ENCODE measurements around the gene FAM114A2. TPM values are rescaled to one million over a fixed set of nuclear protein-coding genes. Genes with fewer than 3 reads are reported as not detected.

The FAM114A2 gene
- total RNA-seq, 6 donors from 2014 or later = 10.5 to 45.3 (median 17.1) TPM

GRCh38 chr5:154002093-154002492 is 36.6 kb downstream of the FAM114A2 start:
- Histone ChIP-seq H3K9me3 (no peaks in the 10 kb centered on the region), H3K27ac (peak overlapping the region; percentile 27 to 80 (median 48)), H3K4me3 (no peak overlapping the region), H3K36me3 (peaks cover 0 to 24% (median 0%) of the 10 kb centered on the region in 4 donors), H3K4me1 (peaks cover 0 to 15% (median 4%) of the 10 kb centered on the region in 4 donors), H3K27me3 (no peaks in the 10 kb centered on the region)
- DNase-seq = no peak
- peak; percentile 39 to 62 for ATAC-seq (ENCODE audit: low FRiP score in 2 of 2)
- TF ChIP-seq POLR2AphosphoS5 (IDR thresholded peaks at IDR 0.05) = peak; percentile 57 to 96
- no peak for TF ChIP-seq POLR2A (IDR thresholded peaks at IDR 0.05)
- TF ChIP-seq, protein P1, sequence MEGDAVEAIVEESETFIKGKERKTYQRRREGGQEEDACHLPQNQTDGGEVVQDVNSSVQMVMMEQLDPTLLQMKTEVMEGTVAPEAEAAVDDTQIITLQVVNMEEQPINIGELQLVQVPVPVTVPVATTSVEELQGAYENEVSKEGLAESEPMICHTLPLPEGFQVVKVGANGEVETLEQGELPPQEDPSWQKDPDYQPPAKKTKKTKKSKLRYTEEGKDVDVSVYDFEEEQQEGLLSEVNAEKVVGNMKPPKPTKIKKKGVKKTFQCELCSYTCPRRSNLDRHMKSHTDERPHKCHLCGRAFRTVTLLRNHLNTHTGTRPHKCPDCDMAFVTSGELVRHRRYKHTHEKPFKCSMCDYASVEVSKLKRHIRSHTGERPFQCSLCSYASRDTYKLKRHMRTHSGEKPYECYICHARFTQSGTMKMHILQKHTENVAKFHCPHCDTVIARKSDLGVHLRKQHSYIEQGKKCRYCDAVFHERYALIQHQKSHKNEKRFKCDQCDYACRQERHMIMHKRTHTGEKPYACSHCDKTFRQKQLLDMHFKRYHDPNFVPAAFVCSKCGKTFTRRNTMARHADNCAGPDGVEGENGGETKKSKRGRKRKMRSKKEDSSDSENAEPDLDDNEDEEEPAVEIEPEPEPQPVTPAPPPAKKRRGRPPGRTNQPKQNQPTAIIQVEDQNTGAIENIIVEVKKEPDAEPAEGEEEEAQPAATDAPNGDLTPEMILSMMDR (IDR thresholded peaks at IDR 0.05) = no peak
- TF ChIP-seq EP300 (IDR thresholded peaks at IDR 0.05) = peak; percentile 42 to 95 (median 66)
- 37 to 50% methylated on average over 4 of the region's 4 CpGs for WGBS, 2 donors

DNA sequence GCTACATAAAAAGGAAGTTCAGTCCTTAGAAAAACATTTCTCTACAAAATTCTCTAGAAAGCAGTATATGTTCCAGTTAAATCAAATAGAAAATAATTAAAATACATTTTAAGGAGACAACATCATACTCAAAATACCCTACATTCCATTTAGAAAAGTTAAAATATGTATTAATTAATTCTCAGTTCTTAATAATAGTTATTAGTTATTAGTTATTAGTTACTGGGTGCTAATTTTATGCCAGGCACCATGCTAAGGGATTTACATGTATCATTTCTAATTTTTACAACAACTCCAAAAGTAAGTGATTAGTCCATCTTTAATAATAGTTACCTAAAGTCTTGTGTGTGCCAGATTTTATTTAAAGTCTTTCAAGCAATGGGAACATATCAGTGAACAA is 38.0 kb downstream of the FAM114A2 start:
- no peaks in the 10 kb centered on the region for H3K9me3 ChIP-seq
- H3K4me1 ChIP-seq = peaks cover 0 to 15% (median 4%) of the 10 kb centered on the region in 4 donors
- peaks cover 0 to 36% (median 0%) of the 10 kb centered on the region in 4 donors for H3K36me3 ChIP-seq
- H3K4me3 ChIP-seq = no peak overlapping the region
- DNase-seq (no peak), ATAC-seq (ENCODE audit: low FRiP score in 2 of 2) (no peak)
- TF ChIP-seq EP300 (IDR thresholded peaks at IDR 0.05) (no peak), POLR2AphosphoS5 (IDR thresholded peaks at IDR 0.05) (no peak), POLR2A (IDR thresholded peaks at IDR 0.05) (no peak)
- TF ChIP-seq, protein P1 (IDR thresholded peaks at IDR 0.05) = no peak
- no peak overlapping the region for H3K27ac ChIP-seq
- H3K27me3 ChIP-seq = no peaks in the 10 kb centered on the region

GRCh38 chr5:153999995-154000394 is 38.7 kb downstream of the FAM114A2 start:
- TF ChIP-seq, protein P1 (IDR thresholded peaks at IDR 0.05) = no peak
- TF ChIP-seq POLR2AphosphoS5 (IDR thresholded peaks at IDR 0.05) (no peak), POLR2A (IDR thresholded peaks at IDR 0.05) (no peak), EP300 (IDR thresholded peaks at IDR 0.05) (no peak)
- ATAC-seq (ENCODE audit: low FRiP score in 2 of 2) = no peak
- no peak for DNase-seq
- WGBS, 2 donors = 90 to 96% methylated on average over 3 of the region's 3 CpGs
- Histone ChIP-seq H3K9me3 (no peaks in the 10 kb centered on the region), H3K4me3 (no peak overlapping the region), H3K4me1 (peaks cover 0 to 15% (median 4%) of the 10 kb centered on the region in 4 donors), H3K27me3 (no peaks in the 10 kb centered on the region), H3K36me3 (peaks cover 0 to 39% (median 0%) of the 10 kb centered on the region in 4 donors), H3K27ac (no peak overlapping the region)

DNA sequence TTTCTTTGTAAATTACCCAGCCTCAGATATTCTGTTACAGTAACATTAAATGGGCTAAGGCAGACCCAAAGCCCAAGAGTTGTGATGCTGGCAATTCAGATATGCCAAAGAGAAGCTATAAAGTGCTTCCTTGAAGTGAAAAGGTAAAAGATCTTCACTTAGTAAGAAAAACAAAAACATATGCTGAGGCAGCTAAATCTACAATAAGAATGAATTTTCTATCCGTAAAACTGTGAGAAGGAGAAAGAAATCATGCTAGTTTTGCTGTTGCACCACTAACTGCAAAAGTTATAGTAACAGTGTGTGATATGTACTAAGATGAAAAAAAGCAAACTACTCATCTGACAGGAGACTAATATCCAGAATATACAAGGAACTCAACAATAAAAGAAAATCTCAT is 39.9 kb downstream of the FAM114A2 start:
- Histone ChIP-seq H3K4me3 (no peak overlapping the region), H3K27ac (no peak overlapping the region), H3K36me3 (peaks cover 0 to 45% (median 3%) of the 10 kb centered on the region in 4 donors), H3K27me3 (no peaks in the 10 kb centered on the region), H3K4me1 (peaks cover 0 to 15% (median 4%) of the 10 kb centered on the region in 4 donors), H3K9me3 (no peaks in the 10 kb centered on the region)
- no peak for DNase-seq
- 98 to 100% methylated on average over 1 of the region's 1 CpG for WGBS, 2 donors
- TF ChIP-seq POLR2A (IDR thresholded peaks at IDR 0.05) (no peak), POLR2AphosphoS5 (IDR thresholded peaks at IDR 0.05) (no peak), EP300 (IDR thresholded peaks at IDR 0.05) (no peak)
- TF ChIP-seq, protein P1 (IDR thresholded peaks at IDR 0.05) = no peak
- ATAC-seq (ENCODE audit: low FRiP score in 2 of 2) = no peak

- peaks cover 0 to 13% (median 4%) of the 10 kb centered on the region in 4 donors for H3K4me1 ChIP-seq
- H3K4me3 ChIP-seq = no peak overlapping the region
- 56 to 63% methylated on average over 1 of the region's 1 CpG for WGBS, 2 donors
- DNase-seq = no peak
- ATAC-seq (ENCODE audit: low FRiP score in 2 of 2) = no peak
- no peak overlapping the region for H3K27ac ChIP-seq
- H3K36me3 ChIP-seq = peaks cover 0 to 53% (median 3%) of the 10 kb centered on the region in 4 donors
- no peaks in the 10 kb centered on the region for H3K9me3 ChIP-seq
- no peaks in the 10 kb centered on the region for H3K27me3 ChIP-seq
- TF ChIP-seq, protein P1 (IDR thresholded peaks at IDR 0.05) = no peak
- TF ChIP-seq EP300 (IDR thresholded peaks at IDR 0.05) = no peak
- no peak for TF ChIP-seq POLR2AphosphoS5 (IDR thresholded peaks at IDR 0.05)
- no peak for TF ChIP-seq POLR2A (IDR thresholded peaks at IDR 0.05)
These were observed 40.7 kb downstream of the FAM114A2 start for GRCh38 chr5:153998010-153998409.

Data from upper lobe of left lung (tissue), 6 donors.